ENCODE data around the gene TMEM100. TPM values are rescaled to one million over a fixed set of nuclear protein-coding genes. Genes with fewer than 3 reads are reported as not detected.
A peak's percentile ranks its signal among the peaks of the same experiment; 100 is the strongest.

The TMEM100 gene
- polyA plus RNA-seq, 1 of the 3 experiments (the other 2 are of a cell fraction) = 1.7 TPM

- POLR2A ChIA-PET = no interaction called here
- H3K27me3 ChIP-seq (ENCODE audit: insufficient read depth) = no peaks in the 10 kb centered on the region
- no peaks in the 10 kb centered on the region for H4K20me1 ChIP-seq (ENCODE audit: insufficient read depth)
- no peaks in the 10 kb centered on the region for H3K36me3 ChIP-seq (replicated peaks in 1 of 2; ENCODE audit: control insufficient read depth in 1 of 2, insufficient read depth in 2 of 2, low read length in 1 of 2)
- peaks cover 53 to 57% of the 10 kb centered on the region in 2 experiments for H3K4me1 ChIP-seq (ENCODE audit: control insufficient read depth in 1 of 2, insufficient read depth in 2 of 2, low read depth in 1 of 2, low read length in 1 of 2)
- no peak overlapping the region for H3K27ac ChIP-seq (ENCODE audit: low read depth in 2 of 2, low read length in 1 of 2)
- H3F3A ChIP-seq (replicated peaks; ENCODE audit: insufficient read depth) = peaks cover 9% of the 10 kb centered on the region
- H3K9ac ChIP-seq = no peak overlapping the region
- no peaks in the 10 kb centered on the region for H3K9me3 ChIP-seq
- CTCF ChIA-PET = interaction anchor here (0.8 to 12.7 kb wide), 7 partner anchors 9 to 202 kb away, joined by 3 to 246 read pairs (median 4); no protein-coding TSS in a partner anchor
- TF ChIP-seq USF1 (IDR thresholded peaks at IDR 0.05; ENCODE audit: borderline replicate concordance, low read depth) (no peak), RCOR1 (IDR thresholded peaks at IDR 0.05; ENCODE audit: low read length) (no peak), GATA2 (CRISPR knock-in tag; IDR thresholded peaks at IDR 0.05) (no peak), CHD2 (IDR thresholded peaks at IDR 0.05; ENCODE audit: low read length, partially characterized antibody) (no peak), JUND (IDR thresholded peaks at IDR 0.05) (no peak), ELF1 (IDR thresholded peaks at IDR 0.05) (no peak), RAD21 (IDR thresholded peaks at IDR 0.05; ENCODE audit: low read length) (no peak), TCF12 (IDR thresholded peaks at IDR 0.05) (no peak), MEF2A (IDR thresholded peaks at IDR 0.05; ENCODE audit: borderline replicate concordance, low read depth) (no peak), REST (IDR thresholded peaks at IDR 0.05; ENCODE audit: low read depth, low read length) (no peak), USF2 (IDR thresholded peaks at IDR 0.05; ENCODE audit: borderline replicate concordance, low read depth, low read length) (no peak), YY1 (IDR thresholded peaks at IDR 0.05; ENCODE audit: low read depth) (no peak), MXI1 (IDR thresholded peaks at IDR 0.05; ENCODE audit: low read depth, low read length) (no peak), SMC3 (IDR thresholded peaks at IDR 0.05; ENCODE audit: low read depth, low read length) (no peak)
- H3K4me3 ChIP-seq (ENCODE audit: low read depth in 2 of 2, low read length in 1 of 2) = no peak overlapping the region
- no peak overlapping the region for H3K4me2 ChIP-seq
- 94% methylated on average over 5 of the region's 5 CpGs for WGBS (ENCODE audit: low lambda C conversion rate)
- no peak for DNase-seq
- no peaks in the 10 kb centered on the region for H3K9me2 ChIP-seq
- H2AFZ ChIP-seq (ENCODE audit: low read depth) = peak overlapping the region; percentile 65; the same call in 1 of the 2 replicates
- H3K79me2 ChIP-seq (ENCODE audit: insufficient read depth) = no peaks in the 10 kb centered on the region
Observed at GRCh38 chr17:55728361-55728760, 5.7 kb upstream of the TMEM100 start.

All from SK-N-SH (cell line).